ENCODE results near the gene CBX1. TPM values are rescaled to one million over a fixed set of nuclear protein-coding genes. Genes with fewer than 3 reads are reported as not detected.

The CBX1 gene
- total and polyA plus RNA-seq, 2 of the 13 experiments (the other 11 are each of a cell fraction or from before 2014, with no cell fraction given): 17.8 to 108 TPM

GRCh38 chr17:48025040-48025903, 76.0 kb downstream of the CBX1 start (continued):
- TF ChIP-seq, protein P1, sequence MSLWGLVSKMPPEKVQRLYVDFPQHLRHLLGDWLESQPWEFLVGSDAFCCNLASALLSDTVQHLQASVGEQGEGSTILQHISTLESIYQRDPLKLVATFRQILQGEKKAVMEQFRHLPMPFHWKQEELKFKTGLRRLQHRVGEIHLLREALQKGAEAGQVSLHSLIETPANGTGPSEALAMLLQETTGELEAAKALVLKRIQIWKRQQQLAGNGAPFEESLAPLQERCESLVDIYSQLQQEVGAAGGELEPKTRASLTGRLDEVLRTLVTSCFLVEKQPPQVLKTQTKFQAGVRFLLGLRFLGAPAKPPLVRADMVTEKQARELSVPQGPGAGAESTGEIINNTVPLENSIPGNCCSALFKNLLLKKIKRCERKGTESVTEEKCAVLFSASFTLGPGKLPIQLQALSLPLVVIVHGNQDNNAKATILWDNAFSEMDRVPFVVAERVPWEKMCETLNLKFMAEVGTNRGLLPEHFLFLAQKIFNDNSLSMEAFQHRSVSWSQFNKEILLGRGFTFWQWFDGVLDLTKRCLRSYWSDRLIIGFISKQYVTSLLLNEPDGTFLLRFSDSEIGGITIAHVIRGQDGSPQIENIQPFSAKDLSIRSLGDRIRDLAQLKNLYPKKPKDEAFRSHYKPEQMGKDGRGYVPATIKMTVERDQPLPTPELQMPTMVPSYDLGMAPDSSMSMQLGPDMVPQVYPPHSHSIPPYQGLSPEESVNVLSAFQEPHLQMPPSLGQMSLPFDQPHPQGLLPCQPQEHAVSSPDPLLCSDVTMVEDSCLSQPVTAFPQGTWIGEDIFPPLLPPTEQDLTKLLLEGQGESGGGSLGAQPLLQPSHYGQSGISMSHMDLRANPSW (CRISPR knock-in tag; IDR thresholded peaks at IDR 0.05; ENCODE audit: borderline replicate concordance): no peak
- TF ChIP-seq TARDBP (CRISPR knock-in tag; IDR thresholded peaks at IDR 0.05) (no peak), ZSCAN21 (CRISPR knock-in tag; IDR thresholded peaks at IDR 0.05; ENCODE audit: borderline replicate concordance) (no peak; the same call in 1 of the 2 replicates), GLI4 (CRISPR knock-in tag; IDR thresholded peaks at IDR 0.05; ENCODE audit: borderline replicate concordance) (no peak), ZNF737 (CRISPR knock-in tag; IDR thresholded peaks at IDR 0.05; ENCODE audit: borderline replicate concordance) (no peak), IRF2 (CRISPR knock-in tag; IDR thresholded peaks at IDR 0.05) (peak; percentile 64), ZNF562 (CRISPR knock-in tag; IDR thresholded peaks at IDR 0.05; ENCODE audit: borderline replicate concordance) (no peak), AGO2 (optimal IDR thresholded peaks at IDR 0.05; ENCODE audit: low read depth, low read length) (no peak), ZNF646 (CRISPR knock-in tag; IDR thresholded peaks at IDR 0.05) (no peak)
- TF ChIP-seq, protein P2, sequence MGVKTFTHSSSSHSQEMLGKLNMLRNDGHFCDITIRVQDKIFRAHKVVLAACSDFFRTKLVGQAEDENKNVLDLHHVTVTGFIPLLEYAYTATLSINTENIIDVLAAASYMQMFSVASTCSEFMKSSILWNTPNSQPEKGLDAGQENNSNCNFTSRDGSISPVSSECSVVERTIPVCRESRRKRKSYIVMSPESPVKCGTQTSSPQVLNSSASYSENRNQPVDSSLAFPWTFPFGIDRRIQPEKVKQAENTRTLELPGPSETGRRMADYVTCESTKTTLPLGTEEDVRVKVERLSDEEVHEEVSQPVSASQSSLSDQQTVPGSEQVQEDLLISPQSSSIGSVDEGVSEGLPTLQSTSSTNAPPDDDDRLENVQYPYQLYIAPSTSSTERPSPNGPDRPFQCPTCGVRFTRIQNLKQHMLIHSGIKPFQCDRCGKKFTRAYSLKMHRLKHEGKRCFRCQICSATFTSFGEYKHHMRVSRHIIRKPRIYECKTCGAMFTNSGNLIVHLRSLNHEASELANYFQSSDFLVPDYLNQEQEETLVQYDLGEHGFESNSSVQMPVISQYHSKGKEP (CRISPR knock-in tag; IDR thresholded peaks at IDR 0.05): no peak
- TF ChIP-seq, protein P3, sequence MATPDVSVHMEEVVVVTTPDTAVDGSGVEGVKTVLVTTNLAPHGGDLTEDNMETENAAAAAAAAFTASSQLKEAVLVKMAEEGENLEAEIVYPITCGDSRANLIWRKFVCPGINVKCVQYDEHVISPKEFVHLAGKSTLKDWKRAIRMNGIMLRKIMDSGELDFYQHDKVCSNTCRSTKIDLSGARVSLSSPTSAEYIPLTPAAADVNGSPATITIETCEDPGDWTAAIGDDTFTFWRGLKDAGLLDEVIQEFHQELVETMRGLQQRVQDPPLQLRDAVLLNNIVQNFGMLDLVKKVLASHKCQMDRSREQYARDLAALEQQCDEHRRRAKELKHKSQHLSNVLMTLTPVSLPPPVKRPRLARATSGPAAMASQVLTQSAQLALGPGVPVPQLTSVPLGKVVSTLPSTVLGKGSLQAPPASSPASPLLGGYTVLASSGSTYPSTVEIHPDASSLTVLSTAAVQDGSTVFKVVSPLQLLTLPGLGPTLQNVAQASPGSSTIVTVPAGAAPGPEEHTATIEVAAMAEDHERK (CRISPR knock-in tag; IDR thresholded peaks at IDR 0.05; ENCODE audit: low read depth): no peak
- TF ChIP-seq, protein P4, sequence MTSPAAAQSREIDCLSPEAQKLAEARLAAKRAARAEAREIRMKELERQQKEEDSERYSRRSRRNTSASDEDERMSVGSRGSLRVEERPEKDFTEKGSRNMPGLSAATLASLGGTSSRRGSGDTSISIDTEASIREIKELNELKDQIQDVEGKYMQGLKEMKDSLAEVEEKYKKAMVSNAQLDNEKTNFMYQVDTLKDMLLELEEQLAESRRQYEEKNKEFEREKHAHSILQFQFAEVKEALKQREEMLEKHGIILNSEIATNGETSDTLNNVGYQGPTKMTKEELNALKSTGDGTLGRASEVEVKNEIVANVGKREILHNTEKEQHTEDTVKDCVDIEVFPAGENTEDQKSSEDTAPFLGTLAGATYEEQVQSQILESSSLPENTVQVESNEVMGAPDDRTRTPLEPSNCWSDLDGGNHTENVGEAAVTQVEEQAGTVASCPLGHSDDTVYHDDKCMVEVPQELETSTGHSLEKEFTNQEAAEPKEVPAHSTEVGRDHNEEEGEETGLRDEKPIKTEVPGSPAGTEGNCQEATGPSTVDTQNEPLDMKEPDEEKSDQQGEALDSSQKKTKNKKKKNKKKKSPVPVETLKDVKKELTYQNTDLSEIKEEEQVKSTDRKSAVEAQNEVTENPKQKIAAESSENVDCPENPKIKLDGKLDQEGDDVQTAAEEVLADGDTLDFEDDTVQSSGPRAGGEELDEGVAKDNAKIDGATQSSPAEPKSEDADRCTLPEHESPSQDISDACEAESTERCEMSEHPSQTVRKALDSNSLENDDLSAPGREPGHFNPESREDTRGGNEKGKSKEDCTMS (CRISPR knock-in tag; conservative IDR thresholded peaks at IDR 0.05): no peak
